ENCODE data around the gene OLFM2.
"Not testable (repeated sequence)": the region's sequence is repeated elsewhere in the genome, so short reads cannot be mapped to it uniquely, and the experiment has no call there.

Gene OLFM2

GRCh38 chr19:9936326-9937000 lies at the start of gene OLFM2:
OLFM2 (minus strand) TSS chr19:9936515; CDS start chr19:9936366, 149 bp downstream.
- no peak for DNase-seq (ENCODE audit: low read depth in 2 of 2)

- no peak for DNase-seq (ENCODE audit: low read depth in 2 of 2)
These were observed 45.3 kb upstream of the OLFM2 start for GRCh38 chr19:9981406-9982260.

GRCh38 chr19:9972103-9972502 lies 35.8 kb upstream of the OLFM2 start:
- DNase-seq (ENCODE audit: low read depth in 2 of 2), result no peak

GRCh38 chr19:9971166-9971897 lies 35.0 kb upstream of the OLFM2 start:
- no peak for DNase-seq (ENCODE audit: low read depth in 2 of 2)

- no peak for DNase-seq (ENCODE audit: low read depth in 2 of 2)
These were observed 34.2 kb upstream of the OLFM2 start for GRCh38 chr19:9970481-9970880.

- no peak for DNase-seq (ENCODE audit: low read depth in 2 of 2)
These were observed 33.3 kb upstream of the OLFM2 start for GRCh38 chr19:9969688-9969975.

GRCh38 chr19:9968820-9969687 lies 32.7 kb upstream of the OLFM2 start:
- DNase-seq (ENCODE audit: low read depth in 2 of 2), result no peak

GRCh38 chr19:9967326-9967725 lies 31.0 kb upstream of the OLFM2 start:
- no peak for DNase-seq (ENCODE audit: low read depth in 2 of 2)

GRCh38 chr19:9966448-9966847 lies 30.1 kb upstream of the OLFM2 start:
- DNase-seq (ENCODE audit: low read depth in 2 of 2), result no peak

- DNase-seq (ENCODE audit: low read depth in 2 of 2), result no peak
These were observed 29.7 kb upstream of the OLFM2 start for GRCh38 chr19:9966024-9966423.

- no peak for DNase-seq (ENCODE audit: low read depth in 2 of 2)
These were observed 26.4 kb upstream of the OLFM2 start for GRCh38 chr19:9962623-9963290.

GRCh38 chr19:9961103-9961502 lies 24.8 kb upstream of the OLFM2 start:
- DNase-seq (ENCODE audit: low read depth in 2 of 2), result no peak

- DNase-seq (ENCODE audit: low read depth in 2 of 2), result no peak
These were observed 22.1 kb upstream of the OLFM2 start for GRCh38 chr19:9958379-9958821.

GRCh38 chr19:9956956-9957355 lies 20.6 kb upstream of the OLFM2 start:
- DNase-seq (ENCODE audit: low read depth in 2 of 2), result no peak

GRCh38 chr19:9953802-9954542 lies 17.7 kb upstream of the OLFM2 start:
- no peak for DNase-seq (ENCODE audit: low read depth in 2 of 2)

GRCh38 chr19:9952276-9952675 lies 16.0 kb upstream of the OLFM2 start:
- DNase-seq (ENCODE audit: low read depth in 2 of 2), result no peak

GRCh38 chr19:9947441-9947840 lies 11.1 kb upstream of the OLFM2 start:
- DNase-seq (ENCODE audit: low read depth in 2 of 2), result no peak

- not testable (repeated sequence) for DNase-seq (ENCODE audit: low read depth in 2 of 2)
These were observed 10.3 kb upstream of the OLFM2 start for GRCh38 chr19:9946528-9947125.

- no peak for DNase-seq (ENCODE audit: low read depth in 2 of 2)
These were observed 9.1 kb upstream of the OLFM2 start for GRCh38 chr19:9945319-9945966.

All from stimulated activated CD4-positive, alpha-beta T cell treated with anti-CD3 and anti-CD28 coated beads, Interleukin-4, amount 100 ng/mL, for 48 hours (primary cell).